ENCODE results near the gene CFAP70.
"Not testable (repeated sequence)": the region's sequence is repeated elsewhere in the genome, so short reads cannot be mapped to it uniquely, and the experiment has no call there.

Gene CFAP70

GRCh38 chr10:73358331-73359279 is at the start of gene CFAP70:
TSS of gene CFAP70 (minus strand) at chr10:73358864. CDS start at chr10:73354796, 4,068 bp downstream.
- in situ Hi-C loops (cut with HindIII; ENCODE audit: low sequenced_read_pairs): no loop called here

- in situ Hi-C loops (cut with HindIII; ENCODE audit: low sequenced_read_pairs): no loop called here
Measured at GRCh38 chr10:73408061-73408460, 49.4 kb upstream of the CFAP70 start.

GRCh38 chr10:73407495-73407894 is 48.8 kb upstream of the CFAP70 start:
- in situ Hi-C loops (cut with HindIII; ENCODE audit: low sequenced_read_pairs): no loop called here

- in situ Hi-C loops (cut with HindIII; ENCODE audit: low sequenced_read_pairs): no loop called here
Measured at GRCh38 chr10:73406846-73407245, 48.2 kb upstream of the CFAP70 start.

- in situ Hi-C loops (cut with HindIII; ENCODE audit: low sequenced_read_pairs): no loop called here
Measured at GRCh38 chr10:73405556-73405955, 46.9 kb upstream of the CFAP70 start.

GRCh38 chr10:73404690-73405089 is 46.0 kb upstream of the CFAP70 start:
- in situ Hi-C loops (cut with HindIII; ENCODE audit: low sequenced_read_pairs): no loop called here

GRCh38 chr10:73401636-73402035 is 43.0 kb upstream of the CFAP70 start:
- in situ Hi-C loops (cut with HindIII; ENCODE audit: low sequenced_read_pairs): no loop called here

GRCh38 chr10:73399063-73399462 is 40.4 kb upstream of the CFAP70 start:
- in situ Hi-C loops (cut with HindIII; ENCODE audit: low sequenced_read_pairs): no loop called here

- in situ Hi-C loops (cut with HindIII; ENCODE audit: low sequenced_read_pairs): no loop called here
Measured at GRCh38 chr10:73398024-73398423, 39.4 kb upstream of the CFAP70 start.

GRCh38 chr10:73394325-73394724 is 35.7 kb upstream of the CFAP70 start:
- in situ Hi-C loops (cut with HindIII; ENCODE audit: low sequenced_read_pairs): not testable (repeated sequence)

GRCh38 chr10:73388228-73388627 is 29.6 kb upstream of the CFAP70 start:
- in situ Hi-C loops (cut with HindIII; ENCODE audit: low sequenced_read_pairs): no loop called here

GRCh38 chr10:73386583-73386982 is 27.9 kb upstream of the CFAP70 start:
- in situ Hi-C loops (cut with HindIII; ENCODE audit: low sequenced_read_pairs): no loop called here

- in situ Hi-C loops (cut with HindIII; ENCODE audit: low sequenced_read_pairs): no loop called here
Measured at GRCh38 chr10:73379064-73379748, 20.5 kb upstream of the CFAP70 start.

GRCh38 chr10:73376679-73377078 is 18.0 kb upstream of the CFAP70 start:
- in situ Hi-C loops (cut with HindIII; ENCODE audit: low sequenced_read_pairs): no loop called here

GRCh38 chr10:73368238-73368637 is 9.6 kb upstream of the CFAP70 start:
- in situ Hi-C loops (cut with HindIII; ENCODE audit: low sequenced_read_pairs): no loop called here

GRCh38 chr10:73366381-73367298 is 8.0 kb upstream of the CFAP70 start:
- in situ Hi-C loops (cut with HindIII; ENCODE audit: low sequenced_read_pairs): no loop called here

- in situ Hi-C loops (cut with HindIII; ENCODE audit: low sequenced_read_pairs): no loop called here
Measured at GRCh38 chr10:73364964-73365363, 6.3 kb upstream of the CFAP70 start.

- in situ Hi-C loops (cut with HindIII; ENCODE audit: low sequenced_read_pairs): no loop called here
Measured at GRCh38 chr10:73359492-73359891, 828 bp upstream of the CFAP70 start.

- in situ Hi-C loops (cut with HindIII; ENCODE audit: low sequenced_read_pairs): no loop called here
Measured at GRCh38 chr10:73357821-73358220, 843 bp downstream of the CFAP70 start.

GRCh38 chr10:73357166-73357565 is 1.5 kb downstream of the CFAP70 start:
- in situ Hi-C loops (cut with HindIII; ENCODE audit: low sequenced_read_pairs): no loop called here

GRCh38 chr10:73344269-73344668 is 14.4 kb downstream of the CFAP70 start:
- in situ Hi-C loops (cut with HindIII; ENCODE audit: low sequenced_read_pairs): no loop called here
